IPS-11a (cell line): ENCODE data around the gene NEK5.

Source experiments
- H3K4me3 ChIP-seq: one replicate; pipeline ENCODE4 v1.5.1; 2013; ENCODE audit warnings: low read depth, low read length, control low read depth

The NEK5 gene

DNA sequence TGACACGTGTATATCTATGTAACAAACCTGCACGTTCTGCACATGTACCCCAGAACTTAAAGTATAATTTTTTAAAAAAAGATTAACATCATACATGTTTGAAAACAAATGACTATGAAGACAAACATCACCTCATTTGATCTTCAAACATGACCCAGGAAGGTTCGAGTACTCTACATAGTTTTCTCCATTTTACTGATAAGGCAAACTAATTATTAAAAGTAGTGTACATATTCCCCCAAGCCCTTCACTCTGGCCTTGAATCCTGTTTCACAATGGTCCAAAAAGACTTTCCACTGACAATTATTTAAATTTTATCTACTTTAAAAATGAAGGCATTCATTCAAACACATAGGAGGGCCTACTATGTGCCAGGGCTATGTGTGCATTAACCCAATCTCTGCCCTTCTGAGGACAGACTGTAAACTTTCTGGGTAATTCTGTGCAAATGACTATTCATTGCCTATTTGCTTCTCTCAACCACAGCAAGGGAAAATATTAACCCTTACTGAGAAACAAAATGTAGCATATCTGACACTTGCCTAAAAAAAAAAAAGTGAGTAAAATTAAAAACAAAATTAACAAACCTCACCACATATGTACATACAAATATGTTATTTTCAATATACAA is 139.8 kb downstream of the NEK5 start:
- H3K4me3 ChIP-seq: no peak overlapping the region
